Measurements from ENCODE around the gene SLC44A2.

SLC44A2 gene

DNA sequence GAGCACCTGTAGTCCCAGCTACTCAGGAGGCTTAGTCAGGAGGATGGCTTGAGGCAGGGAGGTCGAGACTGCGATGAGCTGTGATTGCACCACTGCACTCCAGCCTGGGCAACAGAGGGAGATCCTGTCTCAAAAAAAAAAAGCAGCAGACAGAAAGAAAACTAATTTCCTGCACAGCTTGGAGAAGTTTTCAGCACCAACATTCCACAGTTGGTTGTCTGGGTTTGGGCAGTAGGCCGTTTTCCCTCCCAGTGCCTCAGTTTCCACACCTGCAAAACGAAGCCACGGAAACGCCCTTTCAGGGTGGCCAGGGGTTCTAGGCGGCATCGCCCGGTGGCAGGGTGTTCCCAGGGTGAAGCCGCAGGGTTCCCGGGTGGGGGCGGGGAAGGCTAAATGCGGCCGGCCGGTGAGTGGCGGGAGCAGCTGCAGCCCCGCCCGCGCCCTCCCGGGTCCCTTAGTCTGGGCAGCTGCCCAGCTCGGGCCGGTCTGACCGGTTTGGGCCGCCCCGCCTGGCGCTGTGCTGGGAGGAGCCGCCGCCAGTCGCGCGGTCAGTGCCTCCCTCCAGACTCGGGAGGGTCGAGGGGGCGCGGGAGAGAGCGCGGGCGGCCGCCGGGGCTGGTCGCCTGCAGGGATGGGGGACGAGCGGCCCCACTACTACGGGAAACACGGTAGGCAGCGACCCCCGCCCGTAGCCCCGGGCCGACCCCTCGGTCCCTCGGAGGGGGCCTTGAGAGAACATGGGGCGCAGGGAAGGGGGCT lies at the start of gene SLC44A2:
Gene SLC44A2, plus strand, starts transcription at position 551 of the 759 bp plus-strand sequence. Its CDS starts 81 bp downstream, at position 632.
- H3K4me3 ChIP-seq (ENCODE audit: low read length): peak within 1 kb of the TSS; percentile 64
- TF ChIP-seq, protein P1, sequence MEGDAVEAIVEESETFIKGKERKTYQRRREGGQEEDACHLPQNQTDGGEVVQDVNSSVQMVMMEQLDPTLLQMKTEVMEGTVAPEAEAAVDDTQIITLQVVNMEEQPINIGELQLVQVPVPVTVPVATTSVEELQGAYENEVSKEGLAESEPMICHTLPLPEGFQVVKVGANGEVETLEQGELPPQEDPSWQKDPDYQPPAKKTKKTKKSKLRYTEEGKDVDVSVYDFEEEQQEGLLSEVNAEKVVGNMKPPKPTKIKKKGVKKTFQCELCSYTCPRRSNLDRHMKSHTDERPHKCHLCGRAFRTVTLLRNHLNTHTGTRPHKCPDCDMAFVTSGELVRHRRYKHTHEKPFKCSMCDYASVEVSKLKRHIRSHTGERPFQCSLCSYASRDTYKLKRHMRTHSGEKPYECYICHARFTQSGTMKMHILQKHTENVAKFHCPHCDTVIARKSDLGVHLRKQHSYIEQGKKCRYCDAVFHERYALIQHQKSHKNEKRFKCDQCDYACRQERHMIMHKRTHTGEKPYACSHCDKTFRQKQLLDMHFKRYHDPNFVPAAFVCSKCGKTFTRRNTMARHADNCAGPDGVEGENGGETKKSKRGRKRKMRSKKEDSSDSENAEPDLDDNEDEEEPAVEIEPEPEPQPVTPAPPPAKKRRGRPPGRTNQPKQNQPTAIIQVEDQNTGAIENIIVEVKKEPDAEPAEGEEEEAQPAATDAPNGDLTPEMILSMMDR (conservative IDR thresholded peaks at IDR 0.05; ENCODE audit: low read depth, low read length): no peak
- no peak for DNase-seq (ENCODE audit: low read depth)

DNA sequence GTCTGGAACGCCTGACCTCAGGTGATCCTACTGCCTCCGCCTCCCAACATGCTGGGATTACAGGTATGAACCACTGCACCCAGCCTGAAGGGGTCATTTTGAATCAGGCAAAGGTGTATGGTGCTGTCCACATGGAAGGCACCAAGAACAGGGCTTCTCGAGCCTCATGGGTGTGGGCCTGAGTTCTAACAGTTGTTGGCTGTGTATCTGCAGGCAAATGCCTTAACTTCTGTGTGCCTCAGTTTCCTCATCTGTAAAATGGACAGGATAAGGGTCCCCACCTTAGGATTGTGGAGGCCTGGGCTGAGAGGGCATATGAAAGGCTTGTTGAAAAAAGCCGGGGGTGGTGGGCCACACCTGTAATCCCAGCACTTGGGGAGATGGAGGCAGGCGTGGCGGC lies 47.4 kb upstream of the SLC44A2 start:
- DNase-seq (ENCODE audit: low read depth): no peak
- H3K4me3 ChIP-seq (ENCODE audit: low read length): no peak overlapping the region
- TF ChIP-seq, protein P1 (conservative IDR thresholded peaks at IDR 0.05; ENCODE audit: low read depth, low read length): no peak

DNA sequence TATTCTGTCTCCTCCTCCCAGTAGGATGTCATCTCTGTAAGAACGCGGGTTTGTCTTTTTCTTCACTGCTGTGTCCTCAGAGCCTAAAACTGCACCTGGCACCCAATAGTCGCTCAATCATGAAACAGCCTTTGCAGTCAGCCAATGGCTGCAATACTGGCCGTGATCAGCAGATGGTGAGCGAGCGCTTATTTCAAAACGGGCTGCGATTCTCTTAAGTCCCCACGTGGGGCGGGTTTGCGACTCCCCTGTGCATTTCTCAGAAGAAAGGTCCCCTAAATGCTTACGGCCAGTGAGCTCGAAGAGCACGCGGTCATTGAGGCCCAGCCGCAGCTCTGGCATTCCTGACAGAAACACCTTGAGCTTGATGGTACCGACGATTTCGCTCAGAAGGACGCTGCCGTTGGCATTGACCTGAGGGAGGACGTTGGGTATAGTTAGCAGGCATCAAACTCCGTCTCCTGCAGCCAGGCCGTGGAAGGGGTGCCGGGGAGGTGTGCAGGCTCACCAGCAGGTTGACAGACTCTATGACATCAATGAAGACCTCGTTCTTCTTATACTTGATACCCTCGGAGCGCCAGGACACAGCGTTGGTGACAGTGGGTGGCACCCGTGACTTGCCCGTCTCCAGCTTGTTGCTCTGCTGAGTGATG lies 44.2 kb upstream of the SLC44A2 start:
- H3K4me3 ChIP-seq (ENCODE audit: low read length): no peak overlapping the region
- DNase-seq (ENCODE audit: low read depth): peak; percentile 70
- TF ChIP-seq, protein P1 (conservative IDR thresholded peaks at IDR 0.05; ENCODE audit: low read depth, low read length): peak; percentile 99

DNA sequence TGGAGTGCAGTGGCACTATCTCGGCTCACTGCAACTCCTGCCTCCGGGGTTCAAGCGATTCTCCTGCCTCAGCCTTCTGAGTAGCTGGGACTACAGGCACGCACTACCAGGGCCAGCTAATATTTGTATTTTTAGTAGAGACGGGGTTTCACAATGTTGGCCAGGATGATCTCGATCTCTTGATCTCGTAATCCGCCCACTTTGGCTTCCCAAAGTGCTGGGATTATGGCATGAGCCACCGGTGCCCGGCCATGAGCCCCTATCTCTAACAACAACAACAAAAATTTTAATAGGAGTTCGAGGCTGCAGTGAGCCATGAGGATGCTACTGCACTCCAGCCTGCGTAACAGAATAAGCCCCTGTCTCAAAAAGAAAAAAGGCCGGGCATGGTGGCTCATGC lies 43.3 kb upstream of the SLC44A2 start:
- DNase-seq (ENCODE audit: low read depth): no peak
- TF ChIP-seq, protein P1 (conservative IDR thresholded peaks at IDR 0.05; ENCODE audit: low read depth, low read length): no peak
- H3K4me3 ChIP-seq (ENCODE audit: low read length): no peak overlapping the region

DNA sequence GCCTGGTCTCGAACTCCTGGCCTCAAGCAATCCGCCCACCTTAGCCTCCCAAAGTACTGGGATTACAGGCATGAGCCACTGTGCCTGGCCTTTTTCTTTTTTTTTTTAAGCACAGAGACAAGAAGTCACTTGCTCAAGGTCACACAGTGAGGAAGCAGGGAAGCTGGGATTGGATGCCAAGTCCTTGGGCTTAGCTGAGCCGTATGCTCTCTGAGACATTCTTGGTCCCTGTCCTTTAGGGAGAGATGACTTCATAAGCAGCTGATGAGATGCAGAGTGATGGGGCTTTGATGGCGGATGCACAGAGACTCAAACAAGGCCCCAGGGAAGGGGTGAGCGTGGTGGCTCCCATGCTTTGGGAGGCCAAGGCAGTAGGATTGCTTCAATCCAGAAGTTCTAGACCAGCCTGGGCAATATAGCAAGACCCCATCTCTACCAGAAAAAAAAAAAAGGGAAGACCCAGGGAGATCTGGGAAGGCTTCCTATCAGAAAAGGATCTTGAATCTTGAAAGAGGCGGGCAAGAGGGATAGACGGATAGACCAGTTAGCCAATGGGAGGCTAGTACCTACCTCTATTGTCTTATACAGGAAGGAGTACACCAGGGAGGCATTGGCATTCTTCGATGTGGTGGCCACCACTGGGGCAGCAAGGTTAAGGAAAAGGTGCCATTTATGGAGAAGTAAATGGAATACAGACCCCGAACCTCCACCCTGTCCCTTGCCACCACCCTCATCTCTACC lies 42.1 kb upstream of the SLC44A2 start:
- TF ChIP-seq, protein P1 (conservative IDR thresholded peaks at IDR 0.05; ENCODE audit: low read depth, low read length): no peak
- no peak overlapping the region for H3K4me3 ChIP-seq (ENCODE audit: low read length)
- DNase-seq (ENCODE audit: low read depth): no peak

DNA sequence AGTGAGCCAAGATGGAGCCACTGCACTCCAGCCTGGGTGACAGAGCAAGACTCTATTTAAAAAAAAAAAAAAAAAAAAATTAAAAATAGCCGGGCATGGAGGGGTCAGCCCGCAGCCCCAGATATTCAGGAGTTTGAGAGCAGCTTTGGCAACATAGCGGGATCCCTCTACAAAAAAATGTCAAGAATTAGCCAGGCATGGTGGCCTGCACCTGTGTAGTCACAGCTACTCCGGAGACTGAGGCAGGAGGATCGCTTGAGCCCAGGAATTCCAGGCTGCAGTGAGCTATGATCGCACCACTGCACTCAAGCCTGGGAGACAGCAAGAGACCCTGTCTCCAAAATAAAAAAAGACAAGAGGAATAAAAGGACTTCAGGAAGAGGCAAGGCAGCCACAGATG lies 39.0 kb upstream of the SLC44A2 start:
- TF ChIP-seq, protein P1 (conservative IDR thresholded peaks at IDR 0.05; ENCODE audit: low read depth, low read length): no peak
- DNase-seq (ENCODE audit: low read depth): no peak
- no peak overlapping the region for H3K4me3 ChIP-seq (ENCODE audit: low read length)
